Activated naive CD4-positive, alpha-beta T cell treated with Interleukin-2 at 50 U/mL for 16 hours (primary cell): ENCODE results near the gene SELENOM.
"Not testable (repeated sequence)": the region's sequence is repeated elsewhere in the genome, so short reads cannot be mapped to it uniquely, and the experiment has no call there.

Experiments used
- DNase-seq: peaks from one replicate; pipeline ENCODE4 v3.0.0-alpha.2; 2020

SELENOM gene

DNA sequence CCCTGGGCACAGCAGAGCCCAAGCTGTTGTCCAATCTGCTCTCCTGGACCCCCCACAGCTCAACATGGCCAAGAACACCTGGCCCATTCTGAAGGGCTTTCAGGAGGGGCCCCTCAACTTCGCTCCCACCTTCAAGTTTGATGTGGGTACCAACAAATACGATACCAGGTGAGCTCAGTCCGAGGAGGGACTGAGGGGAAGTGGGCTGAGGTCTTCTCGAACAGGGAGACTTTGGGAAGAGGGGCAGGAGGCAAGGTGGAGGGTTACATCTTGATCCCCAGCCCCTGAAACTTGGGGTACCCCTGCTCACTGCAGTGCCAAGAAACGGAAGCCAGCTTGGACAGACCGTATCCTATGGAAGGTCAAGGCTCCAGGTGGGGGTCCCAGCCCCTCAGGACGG lies 20.8 kb upstream of the SELENOM start:
- no peak for DNase-seq

DNA sequence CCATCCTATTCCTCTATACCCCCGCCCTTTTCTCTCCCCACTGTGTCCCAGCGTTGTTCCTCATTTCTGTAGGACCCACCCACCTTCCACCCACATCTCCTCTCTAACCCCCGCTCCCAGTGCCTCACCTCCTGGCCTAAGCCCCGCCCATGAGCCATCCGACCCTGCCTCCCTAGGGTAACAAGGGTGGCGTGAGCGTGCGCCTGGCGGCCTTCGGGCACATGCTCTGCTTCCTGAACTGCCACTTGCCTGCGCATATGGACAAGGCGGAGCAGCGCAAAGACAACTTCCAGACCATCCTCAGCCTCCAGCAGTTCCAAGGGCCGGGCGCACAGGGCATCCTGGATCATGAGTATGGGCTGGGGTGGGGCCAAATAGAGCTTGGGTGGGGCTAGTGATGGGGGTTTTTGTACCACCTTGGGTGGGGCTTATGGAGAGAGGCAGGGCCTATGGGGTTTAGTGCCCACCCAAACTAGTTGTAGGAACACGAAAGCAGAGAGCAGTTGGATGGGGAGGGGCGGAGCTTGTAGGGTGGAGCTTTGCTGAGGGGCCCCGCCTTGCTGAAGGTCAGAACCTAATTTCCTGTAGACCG lies 19.9 kb upstream of the SELENOM start:
- no peak for DNase-seq

DNA sequence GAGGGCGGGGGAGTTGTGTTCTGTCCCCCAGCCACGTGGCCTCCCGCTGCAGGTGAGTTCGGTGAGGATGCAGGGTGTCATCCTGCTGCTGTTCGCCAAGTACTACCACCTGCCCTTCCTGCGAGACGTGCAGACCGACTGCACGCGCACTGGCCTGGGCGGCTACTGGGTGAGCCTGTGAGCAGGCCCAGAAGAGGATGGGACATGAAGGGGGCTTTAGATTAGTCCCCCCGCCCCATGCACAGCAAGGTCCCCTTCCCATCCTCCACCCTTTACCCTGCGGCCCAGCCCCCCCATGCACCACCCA lies 19.5 kb upstream of the SELENOM start:
- DNase-seq = no peak

DNA sequence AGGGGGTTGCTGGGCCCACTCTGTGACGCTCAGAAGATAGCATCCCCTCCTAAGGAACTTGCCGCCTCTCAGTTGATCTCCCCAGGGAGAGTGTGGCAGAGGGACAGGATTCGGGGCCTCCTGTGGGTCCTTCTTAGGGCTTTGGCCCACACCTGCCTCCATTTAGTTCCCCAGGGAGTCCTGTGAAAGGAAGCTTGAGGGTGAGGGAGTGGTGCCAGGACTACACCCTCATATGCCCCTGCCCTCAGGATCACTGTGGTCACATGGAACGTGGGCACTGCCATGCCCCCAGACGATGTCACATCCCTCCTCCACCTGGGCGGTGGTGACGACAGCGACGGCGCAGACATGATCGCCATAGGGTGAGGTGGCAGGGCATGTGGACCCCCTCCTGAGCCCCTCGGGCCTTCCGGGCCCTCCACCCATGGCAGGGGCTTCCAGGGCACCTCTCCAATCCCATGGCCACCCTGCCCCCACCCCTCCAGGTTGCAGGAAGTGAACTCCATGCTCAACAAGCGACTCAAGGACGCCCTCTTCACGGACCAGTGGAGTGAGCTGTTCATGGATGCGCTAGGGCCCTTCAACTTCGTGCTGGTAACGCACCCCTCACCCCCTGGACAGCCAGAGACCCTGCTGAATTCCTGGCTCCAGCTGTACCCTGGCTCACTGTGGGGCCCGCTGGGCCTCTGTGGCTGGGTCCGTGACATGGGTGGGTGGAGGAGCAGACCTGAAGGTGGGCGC lies 18.9 kb upstream of the SELENOM start:
- DNase-seq = no peak

DNA sequence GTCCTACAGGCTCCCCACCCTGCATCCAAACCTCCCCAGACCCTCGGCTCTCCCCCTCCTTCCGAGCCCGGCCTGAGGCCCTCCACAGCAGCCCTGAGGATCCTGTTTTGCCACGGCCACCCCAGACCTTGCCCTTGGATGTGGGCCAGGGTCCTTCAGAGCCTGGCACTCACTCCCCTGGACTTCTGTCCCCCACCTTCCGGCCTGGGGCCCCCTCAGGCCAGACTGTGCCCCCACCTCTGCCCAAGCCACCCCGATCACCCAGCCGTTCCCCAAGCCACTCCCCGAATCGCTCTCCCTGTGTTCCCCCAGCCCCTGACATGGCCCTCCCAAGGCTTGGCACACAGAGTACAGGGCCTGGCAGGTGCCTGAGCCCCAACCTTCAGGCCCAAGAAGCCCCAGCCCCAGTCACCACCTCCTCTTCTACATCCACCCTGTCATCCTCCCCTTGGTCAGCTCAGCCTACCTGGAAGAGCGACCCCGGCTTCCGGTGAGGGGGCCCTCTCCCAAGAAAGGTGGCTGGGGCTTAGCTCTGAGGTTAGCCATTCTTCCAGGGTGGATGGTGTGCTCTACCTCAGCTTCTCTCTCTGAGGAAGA lies 18.3 kb upstream of the SELENOM start:
- DNase-seq = no peak

GRCh38 chr22:31124811-31125465 lies 17.6 kb upstream of the SELENOM start:
- DNase-seq = no peak

DNA sequence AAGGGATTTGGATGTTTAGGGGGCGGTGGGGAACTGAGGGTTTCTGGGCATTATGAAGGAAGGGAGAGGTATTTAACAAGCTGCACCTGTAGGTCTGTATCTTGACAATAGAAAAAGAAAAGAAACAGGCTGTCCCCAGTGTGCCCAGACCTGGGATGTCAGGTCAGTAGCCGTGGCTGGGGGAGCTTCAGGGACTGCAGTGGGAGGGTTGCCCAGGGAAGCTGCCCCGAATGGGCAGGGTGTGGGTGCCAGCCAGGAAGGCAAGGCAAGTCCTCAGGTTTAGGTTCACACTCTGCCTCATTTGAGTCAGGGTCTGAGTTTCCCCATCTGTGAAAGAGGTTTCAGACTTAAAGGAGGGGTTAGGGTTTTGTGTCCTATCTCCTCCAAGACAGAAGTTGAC lies 16.9 kb upstream of the SELENOM start:
- DNase-seq = no peak

DNA sequence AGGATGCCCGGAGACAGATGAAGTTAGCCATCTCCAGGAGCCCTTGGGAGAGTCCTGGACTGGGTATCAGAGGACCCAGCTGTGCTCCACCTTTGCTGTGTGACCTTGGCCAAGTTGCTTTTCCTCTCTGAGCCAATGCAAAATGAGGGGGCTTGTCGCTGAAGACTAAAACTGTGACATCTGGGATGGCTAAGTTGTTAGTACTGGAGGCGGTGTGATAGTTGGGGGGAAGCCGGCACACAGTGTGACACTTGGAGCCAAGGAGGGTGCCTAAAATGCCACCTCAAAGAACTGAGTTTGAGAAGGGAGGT lies 15.9 kb upstream of the SELENOM start:
- no peak for DNase-seq

- DNase-seq = no peak
Measured at GRCh38 chr22:31122532-31123291, 15.3 kb upstream of the SELENOM start, which contains the start of gene INPP5J. Gene INPP5J (plus strand): TSS chr22:31122966. CDS start chr22:31123015, 49 bp downstream.

GRCh38 chr22:31122196-31122531 lies 14.8 kb upstream of the SELENOM start:
- DNase-seq = no peak

DNA sequence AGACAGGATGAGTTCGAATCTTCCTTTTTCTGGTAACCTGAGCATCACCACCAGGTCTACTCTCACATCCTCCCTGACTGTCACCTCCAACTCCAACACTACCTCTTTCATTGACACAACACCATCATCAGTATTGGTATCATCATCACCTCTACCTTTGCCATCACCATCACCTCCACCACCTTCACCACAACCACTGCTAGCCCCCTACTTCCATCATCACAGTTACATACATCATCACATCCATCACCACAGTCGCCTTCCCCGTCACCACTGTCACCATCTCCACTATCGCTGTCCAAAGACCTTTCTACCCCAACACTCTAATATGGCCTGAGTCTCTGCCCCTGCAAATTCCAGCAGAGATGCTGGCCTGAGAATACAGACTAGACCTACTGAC lies 14.0 kb upstream of the SELENOM start:
- no peak for DNase-seq

DNA sequence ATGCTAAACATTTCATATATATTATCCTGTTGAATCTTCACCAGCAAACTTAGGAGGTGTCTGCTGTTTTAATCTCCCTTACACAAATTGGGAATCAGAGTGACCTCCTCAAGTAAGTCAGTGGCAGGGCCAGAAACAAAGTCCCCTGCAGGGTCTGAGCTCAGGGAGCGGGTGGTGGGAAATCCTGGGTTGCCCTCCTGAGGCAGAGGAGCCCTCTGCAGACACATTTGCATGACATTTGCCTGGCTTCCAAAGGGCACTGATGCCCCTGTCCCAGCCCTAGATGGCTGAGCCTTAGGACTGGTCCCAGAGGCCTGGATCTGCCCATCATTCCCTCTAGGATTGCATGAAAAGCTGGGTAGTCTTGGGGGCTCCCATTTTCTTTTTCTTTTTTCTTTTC lies 13.3 kb upstream of the SELENOM start:
- no peak for DNase-seq

- no peak for DNase-seq
Measured at GRCh38 chr22:31120230-31120629, 12.9 kb upstream of the SELENOM start.

- no peak for DNase-seq
Measured at GRCh38 chr22:31119026-31119717, 11.8 kb upstream of the SELENOM start.

- DNase-seq = no peak
Measured at GRCh38 chr22:31118046-31118820, 10.9 kb upstream of the SELENOM start.

- DNase-seq = not testable (repeated sequence)
Measured at GRCh38 chr22:31112547-31113091, 5.3 kb upstream of the SELENOM start.

DNA sequence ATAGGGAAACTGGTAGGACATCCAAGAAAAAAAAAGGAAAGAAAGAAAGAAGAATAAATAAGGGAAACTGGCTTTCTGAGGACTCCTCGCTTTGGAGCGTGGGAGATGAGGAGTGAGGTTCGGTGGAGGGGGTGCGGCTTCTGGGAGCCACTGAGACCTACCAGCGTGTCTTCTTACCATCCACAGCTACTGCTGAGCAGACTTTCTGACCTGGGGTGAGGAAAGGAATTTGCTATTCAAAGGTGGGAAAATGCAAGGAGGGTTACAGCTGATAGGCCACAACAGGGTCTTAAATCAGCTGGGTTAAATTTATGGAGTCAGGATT lies 488 bp upstream of the SELENOM start:
- DNase-seq = no peak

DNA sequence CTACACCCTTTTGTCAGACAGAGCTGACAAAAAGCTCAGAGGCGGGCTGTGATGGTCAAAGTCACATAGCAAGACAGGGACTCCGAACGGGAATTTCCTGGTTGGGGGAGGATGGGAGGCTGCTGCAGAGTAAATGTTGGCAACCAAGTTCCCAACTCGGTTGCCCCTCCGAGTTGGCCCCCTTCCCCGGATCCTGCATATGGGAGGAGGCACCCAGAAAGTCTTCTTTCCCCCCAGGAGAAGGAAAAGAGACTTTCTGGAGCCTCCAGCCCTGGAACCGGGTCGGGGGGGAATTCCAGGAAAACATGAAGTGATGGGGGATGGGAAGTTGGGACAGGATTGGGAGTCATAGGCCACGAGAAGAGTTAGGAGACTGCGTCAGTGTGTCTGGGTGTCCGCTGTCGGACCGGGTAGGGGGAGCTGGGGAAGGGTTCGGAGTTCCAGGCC lies 614 bp downstream of the SELENOM start:
- DNase-seq = no peak

DNA sequence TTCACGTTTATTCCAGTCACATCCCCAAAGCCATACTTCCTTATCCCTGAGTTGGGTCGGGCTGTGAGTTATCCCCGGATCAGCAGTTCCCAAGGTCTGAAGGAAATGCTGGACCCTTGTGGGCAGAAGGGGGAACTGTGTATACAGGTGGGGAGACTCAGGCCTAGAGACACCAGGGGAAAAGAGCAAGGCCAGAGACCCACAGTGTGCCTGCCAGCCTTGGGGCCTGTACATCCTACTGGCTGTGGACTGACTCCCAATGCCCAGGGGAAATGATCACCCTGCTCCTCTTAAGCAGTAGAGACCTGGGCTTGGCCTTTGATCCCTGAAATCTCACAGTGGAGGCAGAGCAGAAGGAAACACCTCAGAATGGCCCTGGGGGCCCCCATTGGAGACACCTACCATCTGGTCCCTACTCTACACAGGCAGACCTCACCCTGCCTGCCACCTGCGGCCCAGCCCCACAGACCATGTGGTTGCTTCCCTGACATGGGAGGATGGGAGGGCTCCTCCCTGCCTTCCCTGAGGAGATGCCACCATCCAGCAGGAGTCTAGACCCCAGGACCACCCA lies 1.3 kb downstream of the SELENOM start:
- no peak for DNase-seq

DNA sequence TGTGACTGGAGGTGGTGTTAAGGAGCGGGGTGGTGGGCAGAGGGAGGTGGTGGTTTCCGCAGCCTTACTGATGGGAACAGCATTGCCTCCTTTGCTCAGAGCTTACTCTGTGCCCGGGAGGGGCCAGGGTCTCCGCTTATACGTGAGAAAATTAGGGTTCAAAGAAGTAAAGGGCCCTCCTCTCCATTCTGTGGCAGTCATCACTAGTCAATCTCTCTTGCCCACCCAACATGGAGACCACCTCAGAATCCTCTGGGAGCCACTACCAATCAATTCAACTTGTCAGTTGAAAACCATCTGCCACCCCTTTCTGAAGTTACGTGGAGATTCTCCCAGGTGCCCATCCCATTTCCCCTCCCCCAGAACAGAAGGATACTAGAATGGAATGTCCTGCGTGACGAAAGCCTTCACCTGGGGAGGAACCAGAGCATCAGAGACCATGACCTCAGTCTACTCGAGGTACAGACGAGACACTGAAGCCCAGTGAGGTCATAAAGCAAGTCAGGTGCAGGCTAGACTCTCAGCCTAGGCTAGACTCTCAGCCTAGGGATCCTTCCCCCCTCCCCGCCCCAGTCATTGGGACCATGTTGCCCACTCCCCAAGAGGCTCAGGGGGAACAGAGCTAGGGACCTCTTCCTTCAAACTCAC lies 2.0 kb downstream of the SELENOM start:
- no peak for DNase-seq

DNA sequence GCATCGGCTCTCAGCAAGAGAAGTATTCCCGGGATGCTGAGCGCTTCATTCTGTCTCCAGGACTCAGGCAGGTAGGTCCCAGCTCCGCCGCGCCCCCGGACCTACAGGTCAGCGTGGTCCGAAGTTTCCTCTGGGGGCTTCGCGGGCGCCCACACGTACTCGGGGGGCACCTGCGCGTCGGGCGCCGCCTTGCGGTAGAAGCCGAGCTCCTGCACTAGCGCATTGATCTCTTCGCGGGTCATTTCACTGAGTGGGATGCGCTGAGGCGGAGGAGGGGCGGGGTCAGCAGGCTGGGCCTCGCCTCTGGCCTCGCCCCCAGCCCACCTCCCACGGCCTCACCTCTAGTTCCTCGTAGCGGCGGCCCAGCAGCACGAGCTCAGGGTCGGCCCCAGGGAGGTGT lies 2.5 kb downstream of the SELENOM start:
- no peak for DNase-seq
